ENCODE data around the gene GPC1.

Gene GPC1

DNA sequence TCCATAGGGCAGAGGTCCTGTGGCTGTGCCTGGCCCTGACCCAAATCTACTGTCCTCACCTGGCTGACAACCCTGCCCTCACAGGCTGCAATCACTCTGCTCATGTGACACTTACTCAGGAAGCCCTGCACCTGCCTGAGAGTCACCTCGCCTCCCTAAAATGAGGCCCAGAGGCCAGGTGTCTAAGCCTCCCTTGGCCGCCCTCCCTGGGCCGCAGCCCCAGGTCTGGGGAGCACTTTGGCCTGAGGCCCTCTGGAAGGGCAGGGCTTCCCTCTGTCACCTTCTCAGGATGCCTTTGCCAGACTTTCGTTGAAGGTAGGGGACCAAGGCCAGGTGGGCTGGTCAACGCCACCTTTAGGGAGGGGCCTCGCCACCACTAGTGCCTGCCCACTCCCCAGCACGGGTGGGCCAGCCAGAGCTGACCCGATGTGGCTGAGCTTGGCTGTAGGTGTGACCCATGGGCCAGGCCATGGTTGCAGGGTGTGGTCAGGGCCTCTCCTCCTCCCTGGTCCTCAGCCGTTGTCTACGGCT is 6.1 kb upstream of the GPC1 start:
- DNase-seq (ENCODE audit: low spot score), result no peak
- no peak for FAIRE-seq

DNA sequence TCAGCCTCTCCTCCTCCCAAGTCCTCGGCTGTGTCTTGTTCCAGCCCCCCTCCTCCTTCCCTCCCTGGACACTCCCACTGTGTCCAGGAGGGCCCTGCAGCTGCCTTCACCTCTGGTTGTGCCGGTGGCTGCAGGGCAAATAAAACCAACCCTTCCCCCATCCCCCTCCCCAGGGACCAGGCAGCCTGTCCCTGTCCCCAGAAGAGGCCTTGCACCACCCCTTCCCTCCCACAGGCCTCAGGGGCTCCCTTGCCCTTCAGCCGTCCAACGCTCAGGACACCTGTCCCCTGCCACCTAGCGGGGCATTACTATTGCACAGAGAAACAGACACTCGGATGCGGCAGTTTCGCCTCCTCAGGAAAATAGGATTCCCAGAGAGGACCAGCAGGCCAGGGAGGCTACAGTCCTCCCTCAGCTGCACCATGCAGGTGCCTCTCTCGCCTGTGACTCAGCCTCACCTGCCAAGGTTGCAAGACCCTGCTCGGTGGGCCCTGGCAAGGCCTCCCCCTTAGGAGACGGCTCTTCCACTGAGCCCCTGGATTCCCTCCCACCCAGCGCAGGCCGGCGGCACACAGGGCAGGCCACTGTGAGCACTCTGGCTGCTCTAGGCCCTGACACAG is 5.5 kb upstream of the GPC1 start:
- no peak for DNase-seq (ENCODE audit: low spot score)
- FAIRE-seq, result no peak

DNA sequence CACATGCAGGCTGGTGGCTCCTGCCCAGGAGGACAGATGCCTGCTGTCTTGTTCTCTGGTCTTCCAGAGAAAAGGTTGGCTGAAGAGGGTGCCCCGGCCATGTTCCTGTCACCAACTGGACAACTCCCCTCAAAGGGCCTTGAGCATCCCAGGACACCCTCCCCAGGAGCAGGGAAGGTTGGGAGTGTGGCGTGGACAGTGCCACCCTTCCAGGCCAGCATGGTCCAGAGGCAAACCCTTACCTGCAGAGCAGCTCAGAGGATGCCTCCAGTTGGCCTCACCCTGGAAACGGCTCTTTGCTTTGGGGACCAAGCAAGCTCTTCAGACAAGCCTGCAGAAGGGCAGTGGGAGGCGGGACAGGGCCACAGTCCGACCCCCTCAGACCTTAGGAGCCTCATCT is 4.9 kb upstream of the GPC1 start:
- no peak for FAIRE-seq
- no peak for DNase-seq (ENCODE audit: low spot score)

DNA sequence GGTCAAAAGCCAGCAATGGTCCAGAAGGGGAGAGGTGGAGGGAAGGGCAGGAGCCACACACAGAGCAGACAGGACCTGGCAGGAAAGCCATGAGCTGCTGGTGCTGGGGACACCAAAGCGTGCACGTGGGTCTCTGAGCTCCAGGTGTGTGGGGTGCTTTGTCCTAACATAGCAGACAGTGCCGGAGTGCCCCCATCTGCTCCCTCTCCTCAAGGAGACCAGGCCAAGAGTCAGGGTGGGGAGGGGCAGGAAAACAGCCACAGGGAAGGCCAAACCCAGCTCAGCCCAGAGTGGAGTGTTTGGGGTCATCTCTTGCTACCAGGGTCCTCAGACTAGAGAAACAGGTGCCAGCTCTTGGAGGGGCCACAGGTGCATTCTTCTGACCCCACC is 4.2 kb upstream of the GPC1 start:
- no peak for DNase-seq (ENCODE audit: low spot score)
- FAIRE-seq, result no peak

DNA sequence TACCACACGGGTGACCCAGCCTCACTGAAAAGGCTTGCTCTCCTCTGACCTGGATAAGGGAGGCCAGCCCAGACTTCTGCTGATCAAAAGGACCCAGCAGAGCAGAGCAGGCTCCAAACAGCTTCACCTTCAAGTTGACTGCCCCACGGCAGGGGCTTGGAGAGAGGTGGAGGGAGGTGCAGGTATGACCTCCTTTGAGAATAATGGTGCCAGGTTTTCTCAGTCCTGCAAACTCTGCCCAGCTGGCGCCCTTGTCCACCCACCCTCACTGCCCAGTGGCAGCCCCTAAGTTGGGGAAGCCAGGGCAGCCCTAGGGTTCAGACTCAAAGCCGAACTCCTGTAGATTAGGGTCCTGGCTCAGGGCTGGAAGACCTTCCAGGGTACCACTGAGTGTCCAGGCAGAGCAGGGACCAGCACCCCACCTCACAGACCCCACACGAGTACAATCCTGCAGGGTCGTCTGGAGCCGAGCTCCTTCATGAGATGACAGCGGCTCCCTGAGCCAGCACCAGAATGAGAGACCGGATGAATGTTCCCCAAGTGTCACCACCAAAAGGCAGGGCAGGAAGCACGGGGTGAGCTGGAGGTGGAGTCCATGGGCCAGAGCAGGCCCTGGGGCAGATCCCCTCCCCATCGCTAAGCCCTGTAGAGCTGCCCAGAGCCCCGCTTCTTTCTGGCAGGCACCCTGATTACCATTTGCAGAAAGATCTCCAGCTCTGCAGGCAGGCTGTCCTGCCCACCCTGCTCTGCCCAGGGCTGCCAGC is 3.6 kb upstream of the GPC1 start:
- FAIRE-seq, result no peak
- no peak for DNase-seq (ENCODE audit: low spot score)

DNA sequence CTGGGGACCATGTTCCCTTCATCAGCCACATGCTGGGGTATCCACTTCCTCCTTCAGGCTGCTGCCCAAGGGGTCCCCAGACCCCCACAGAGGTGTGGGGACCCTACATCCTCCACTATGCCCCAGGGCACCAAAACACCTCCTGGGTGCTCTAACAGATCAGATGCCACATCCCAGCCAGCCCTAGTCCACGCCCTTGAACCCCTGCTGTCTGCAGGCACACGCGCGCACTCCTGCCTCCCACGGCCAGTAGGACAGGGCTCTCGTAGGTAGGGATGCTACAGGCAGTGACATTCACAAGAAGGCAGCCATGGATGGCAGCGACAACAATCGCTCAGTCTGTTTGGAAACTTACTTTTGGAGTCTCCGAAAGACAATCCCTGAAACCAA is 3.0 kb upstream of the GPC1 start:
- FAIRE-seq (no peak), DNase-seq (ENCODE audit: low spot score) (no peak)

DNA sequence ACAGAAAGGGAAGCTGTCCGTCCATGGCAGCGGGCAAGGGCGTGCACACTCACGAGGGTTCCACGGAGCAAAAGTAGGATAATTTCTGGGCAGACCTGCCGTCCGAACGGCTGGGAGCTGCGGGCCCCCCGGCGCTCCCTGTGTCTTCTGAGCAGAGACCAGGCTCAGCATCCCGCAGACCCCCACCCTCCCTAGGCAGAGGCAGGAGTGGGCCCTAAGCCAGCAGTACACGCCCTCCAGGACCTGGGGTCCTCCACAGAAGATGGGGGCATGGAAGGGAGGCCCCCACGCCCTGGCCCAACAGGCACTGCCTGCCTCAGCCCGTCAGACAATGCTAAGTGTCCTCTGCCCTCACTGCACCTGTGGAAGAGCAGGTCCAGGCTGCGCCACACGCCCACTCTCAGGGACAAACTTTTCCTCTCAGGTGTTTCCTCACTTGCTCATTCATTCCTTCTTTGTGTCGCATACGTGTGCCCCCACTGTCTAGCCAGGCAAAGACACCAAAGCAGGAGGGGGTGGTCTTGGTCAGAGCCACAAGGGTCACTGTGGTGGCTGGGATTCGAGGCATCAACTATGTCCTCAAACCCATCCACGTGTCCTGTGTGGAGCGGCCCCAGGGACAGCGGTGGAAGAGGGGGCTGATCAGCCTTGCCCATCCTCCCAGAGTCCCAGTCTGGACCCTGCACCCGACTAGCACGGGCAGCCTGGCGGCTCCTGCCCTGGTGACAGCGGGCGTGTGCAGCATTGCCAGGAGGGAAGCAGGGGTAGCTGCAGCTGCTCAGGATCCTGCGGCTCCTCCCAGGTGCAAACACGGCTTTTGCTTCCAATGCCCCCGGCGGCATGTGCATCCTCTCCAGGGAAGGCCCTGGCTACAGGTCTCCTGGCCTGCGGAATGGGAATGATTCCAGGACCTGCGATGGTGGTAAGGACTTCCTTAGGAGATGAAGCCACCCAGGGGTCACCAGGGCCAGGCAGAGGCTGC is 2.4 kb upstream of the GPC1 start:
- peak; percentile 91 for FAIRE-seq
- DNase-seq (ENCODE audit: low spot score), result no peak

DNA sequence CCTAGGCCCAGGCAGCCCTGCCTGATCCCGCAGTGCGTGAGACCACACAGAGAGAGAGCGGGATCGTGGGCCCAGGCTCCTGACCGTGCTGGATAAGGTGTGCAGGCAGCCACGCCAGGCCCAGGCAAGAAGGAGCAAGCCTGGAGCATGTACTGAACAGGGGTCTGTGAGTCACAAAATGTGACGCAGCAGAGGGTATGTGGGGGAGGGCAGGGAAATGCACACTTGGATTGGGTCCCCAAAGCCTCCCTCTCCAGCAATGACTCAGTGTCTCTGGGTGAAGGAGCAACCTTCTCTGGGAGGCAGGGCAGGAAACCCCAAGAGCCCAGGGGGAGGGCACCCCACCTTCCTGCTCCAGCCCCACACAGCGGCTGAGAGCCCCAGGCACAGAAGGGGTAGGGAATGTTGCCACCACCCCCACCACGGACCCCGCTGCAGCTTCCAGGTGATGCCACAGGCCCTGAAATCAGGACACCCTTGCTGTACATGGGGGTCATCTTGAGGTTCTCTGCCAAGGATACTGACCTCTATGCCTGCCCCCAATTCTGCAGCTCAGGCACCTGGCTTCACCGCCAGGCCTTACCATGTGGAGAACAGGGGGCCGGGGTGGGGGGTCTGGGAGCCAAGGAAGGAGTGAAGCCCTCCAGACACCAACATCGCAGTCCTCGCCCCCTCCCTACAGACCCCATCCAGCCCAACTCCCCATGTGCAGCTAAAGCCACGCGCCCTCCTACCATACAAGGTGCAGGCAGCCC is 1.3 kb upstream of the GPC1 start:
- FAIRE-seq (peak; percentile 89), DNase-seq (ENCODE audit: low spot score) (peak; percentile 92)

DNA sequence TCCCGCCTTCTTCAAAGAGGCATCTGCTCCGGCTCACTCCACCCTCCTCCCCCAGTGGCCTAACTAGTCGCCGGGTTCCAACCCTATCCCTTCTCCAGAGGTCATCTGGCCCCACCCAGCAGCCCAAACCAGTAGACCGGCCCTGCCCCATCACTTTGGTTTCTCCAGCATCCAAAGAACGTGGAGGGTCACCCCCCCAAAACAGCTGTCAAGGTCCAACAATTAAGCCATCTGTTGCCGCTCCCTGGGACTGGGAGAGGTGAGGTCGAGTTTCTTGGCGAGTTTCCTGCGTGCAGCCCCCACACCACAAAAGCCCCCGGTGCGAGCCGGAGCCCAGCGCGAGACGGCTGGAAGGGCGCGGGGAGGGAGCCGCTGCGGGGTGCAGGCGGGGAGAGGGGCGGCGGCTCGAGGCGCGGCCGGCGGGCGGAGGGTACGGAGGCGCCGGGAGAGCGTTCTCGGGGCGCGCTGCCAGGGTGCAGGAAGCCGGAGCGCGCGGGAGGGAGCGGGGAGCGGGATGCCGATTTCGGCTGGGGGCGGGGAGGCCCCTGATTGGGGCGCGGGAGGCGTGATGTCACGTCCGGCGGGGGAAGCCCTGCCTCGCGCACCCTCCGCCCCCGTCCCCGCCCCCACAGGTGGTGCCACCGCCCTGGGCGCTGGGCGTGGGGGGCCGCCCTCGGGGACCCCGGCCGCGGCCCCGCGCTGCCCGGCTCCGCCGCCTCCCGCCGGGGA is 571 bp upstream of the GPC1 start:
- DNase-seq (ENCODE audit: low spot score) (peak; percentile 96), FAIRE-seq (peak; percentile 94)

DNA sequence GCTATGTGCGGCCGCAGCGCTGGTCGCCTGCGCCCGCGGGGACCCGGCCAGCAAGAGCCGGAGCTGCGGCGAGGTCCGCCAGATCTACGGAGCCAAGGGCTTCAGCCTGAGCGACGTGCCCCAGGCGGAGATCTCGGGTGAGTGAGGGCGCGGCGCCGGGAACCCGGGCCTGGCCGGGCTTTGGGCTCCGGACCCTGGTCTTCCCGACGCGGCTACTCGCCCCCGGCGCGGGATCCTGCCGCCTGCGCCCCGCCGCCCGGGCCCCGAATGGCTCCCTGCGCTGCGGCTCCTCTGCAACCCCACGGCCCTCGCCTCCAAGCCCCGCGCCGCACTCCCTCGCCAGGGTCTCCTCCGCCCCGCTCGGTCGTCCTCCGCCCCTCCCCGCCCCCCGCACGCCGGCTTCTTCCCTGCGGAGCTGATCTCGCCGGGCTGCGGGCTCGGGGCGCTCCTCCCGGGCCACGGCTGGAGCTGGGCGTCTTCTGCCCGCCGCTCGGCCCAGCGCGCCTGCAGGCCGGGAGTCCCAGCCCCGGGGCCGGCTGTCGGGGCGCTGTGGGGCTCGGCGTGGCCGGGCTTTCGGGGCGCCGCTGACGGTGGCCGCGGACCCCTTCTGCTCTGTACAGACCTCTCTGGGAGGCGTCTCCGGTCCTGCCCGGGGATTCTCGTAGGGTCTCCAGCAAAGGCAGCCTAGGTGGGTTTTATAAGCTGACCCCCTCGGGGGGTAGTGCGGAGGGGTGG is 652 bp downstream of the GPC1 start:
- FAIRE-seq (no peak), DNase-seq (ENCODE audit: low spot score) (no peak)

DNA sequence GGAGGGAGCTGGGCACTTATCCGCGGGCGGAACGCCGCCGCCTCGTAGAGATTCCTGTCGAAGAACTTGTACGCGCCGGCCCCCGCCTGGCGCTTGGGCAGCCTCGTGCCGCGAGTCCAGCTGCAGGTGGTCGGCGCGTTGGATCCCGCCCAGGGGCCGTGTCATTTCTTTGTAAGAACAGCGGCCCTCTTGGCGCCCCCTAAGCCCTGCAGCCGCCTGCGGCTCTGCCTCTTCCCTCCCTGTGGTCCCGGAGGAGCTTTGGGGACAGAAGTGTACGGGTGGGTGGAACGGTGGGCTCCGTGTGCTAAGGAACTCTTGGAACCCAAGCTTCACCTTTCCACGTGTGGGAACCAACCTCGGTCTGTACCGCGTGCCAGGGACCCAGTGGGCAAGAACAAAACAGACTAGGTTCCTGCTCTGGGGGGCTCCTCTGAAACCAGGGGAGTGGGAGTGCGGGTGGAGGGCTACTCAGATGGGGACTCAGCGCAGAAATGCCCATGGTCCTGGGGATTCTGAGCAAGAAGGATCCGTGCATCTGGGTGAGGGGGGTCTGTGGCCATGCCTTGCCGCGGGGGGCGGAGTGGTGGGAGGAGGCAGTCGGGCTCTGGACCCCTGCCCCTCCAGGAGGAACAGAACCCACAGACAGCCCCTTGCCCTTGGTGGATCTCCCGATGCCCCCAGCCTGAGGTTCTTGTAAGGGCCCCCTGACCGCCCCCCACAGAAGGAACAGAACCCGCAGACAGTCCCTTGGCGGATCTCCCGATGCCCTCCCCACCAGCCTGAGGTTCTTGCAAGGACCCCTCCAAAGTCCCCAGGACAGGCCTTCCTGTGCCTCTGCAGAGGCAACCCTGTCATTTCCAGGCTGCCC is 1.5 kb downstream of the GPC1 start:
- no peak for FAIRE-seq
- no peak for DNase-seq (ENCODE audit: low spot score)

DNA sequence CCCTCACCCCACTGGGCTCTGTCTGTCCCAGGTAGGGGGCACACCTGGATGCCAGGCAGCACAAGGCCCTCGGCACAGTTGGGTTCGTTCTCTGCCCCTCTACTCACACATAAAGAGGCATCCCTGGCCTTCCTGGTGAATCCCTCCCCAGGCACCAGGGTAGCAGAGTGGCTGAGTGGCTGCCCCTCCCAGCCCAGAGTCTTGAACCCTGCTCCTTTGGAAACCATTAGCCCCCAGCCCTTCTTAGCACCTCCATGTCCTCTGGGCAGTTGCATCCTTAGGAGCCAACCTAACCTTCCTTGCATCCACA is 2.0 kb downstream of the GPC1 start:
- DNase-seq (ENCODE audit: low spot score), result no peak
- no peak for FAIRE-seq

DNA sequence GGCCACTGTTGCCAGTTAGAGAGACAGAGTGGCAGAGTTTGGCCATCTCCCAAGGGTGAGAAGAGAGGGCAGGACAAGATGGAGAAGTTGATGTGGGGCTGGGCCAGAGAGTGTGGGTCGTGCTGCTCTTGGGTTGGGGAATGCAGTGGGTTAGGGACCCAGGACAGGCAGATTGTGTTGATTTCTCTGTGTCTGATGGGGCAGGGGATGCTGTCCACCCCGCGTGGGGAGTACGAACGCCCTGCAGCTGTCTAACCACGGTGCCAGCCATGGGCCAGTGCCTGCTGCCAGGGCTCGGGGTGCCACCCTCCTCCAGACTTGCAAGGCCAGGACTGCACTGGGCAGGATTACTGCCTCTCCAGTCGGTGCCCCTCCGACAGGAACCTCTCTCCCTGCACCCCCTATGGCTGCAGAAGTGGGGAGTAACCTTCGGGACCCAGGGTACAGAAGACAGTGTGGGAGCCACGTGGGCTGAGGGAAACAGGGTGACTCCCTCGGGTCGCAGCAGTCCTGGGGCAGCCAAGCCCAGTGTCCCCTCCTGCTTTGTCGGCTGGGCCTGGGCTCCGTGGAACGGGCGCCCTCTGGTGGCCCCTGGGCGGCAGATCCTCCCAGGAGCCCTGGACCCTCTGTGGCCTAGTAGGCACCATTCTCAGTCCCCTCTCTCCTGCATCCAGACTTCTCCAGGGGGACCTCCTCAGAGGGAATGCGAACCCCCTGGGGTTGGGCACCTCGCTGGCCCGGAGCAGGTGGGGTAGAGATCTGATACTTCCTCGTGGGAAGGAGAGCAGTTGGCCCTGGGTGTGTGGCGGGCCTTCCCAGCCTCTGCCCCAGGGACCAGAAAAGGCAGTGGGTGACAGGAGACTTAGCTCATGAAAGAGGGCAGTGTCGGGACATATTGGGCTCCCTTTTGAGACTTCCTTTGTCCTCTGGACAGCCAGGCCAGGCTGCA is 2.7 kb downstream of the GPC1 start:
- DNase-seq (ENCODE audit: low spot score) (peak; percentile 85), FAIRE-seq (peak; percentile 5)

DNA sequence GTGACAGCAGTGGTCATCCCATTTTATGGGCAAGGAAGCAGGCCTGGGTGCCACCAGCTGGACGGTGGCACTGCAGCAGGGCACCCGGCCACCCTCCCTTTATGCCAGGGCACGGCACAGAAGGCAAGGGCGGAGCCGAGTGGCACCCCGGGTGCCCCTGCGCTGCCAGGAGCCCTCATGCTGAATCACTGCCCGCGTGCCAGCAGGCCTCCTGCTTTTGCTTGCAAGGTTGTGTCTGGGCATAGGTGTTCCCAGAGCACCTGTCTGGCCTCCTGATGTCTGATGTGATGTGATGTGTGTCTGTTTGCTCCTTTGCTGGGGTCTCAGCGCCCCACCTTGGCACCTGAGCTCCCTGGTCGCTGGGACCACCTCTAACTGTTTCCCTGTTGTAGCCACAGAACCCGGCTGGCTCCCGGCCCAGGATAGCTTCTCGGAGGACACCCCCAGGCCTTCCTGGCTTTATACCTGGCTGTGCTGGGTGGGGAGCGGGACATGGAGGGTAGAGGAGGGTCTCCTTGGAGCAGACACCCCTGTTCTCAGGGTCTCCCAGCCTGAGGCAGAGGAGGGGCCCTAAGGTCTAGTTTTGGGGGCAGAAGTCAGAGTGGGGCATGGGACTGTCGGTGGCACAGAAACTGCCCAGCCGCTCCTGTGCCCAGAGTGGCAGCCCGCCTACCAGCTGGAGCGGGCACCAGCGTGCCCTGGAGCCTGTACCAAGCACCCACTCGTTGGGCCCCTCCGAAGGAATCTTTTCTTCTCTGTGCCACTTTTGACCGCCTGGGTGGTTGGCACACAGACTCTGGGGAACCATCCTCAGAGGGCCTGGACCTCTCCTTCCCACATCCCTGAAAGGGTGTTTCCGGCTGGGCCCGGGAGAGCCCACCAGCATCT is 3.6 kb downstream of the GPC1 start:
- FAIRE-seq, result no peak

DNA sequence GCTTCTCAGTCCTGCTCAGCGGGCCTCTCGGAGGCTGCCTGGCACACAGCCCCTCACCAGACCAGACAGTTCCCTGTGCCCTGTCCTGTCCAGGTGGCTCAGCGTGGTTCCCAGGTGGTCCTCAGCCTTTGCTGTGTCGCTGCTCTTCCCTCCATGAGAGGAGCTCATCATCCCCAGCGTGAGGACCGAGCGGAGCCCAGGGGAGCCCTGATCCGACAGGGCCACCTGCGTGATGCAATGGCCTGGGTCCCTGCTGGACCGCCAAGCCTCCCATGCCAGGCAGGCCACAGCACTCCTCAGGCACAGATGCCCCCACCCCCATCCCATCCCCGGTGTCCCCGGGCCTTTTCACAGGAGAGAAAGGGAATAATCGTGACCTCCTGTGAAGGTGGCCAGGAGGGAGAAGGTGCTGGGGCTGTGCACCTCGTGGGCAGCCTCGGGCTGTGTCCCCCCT is 4.3 kb downstream of the GPC1 start:
- FAIRE-seq, result no peak
- DNase-seq (ENCODE audit: low spot score), result no peak

More for the DNA sequence above, 3.6 kb downstream of the GPC1 start:
- DNase-seq (ENCODE audit: low spot score), result no peak

DNA sequence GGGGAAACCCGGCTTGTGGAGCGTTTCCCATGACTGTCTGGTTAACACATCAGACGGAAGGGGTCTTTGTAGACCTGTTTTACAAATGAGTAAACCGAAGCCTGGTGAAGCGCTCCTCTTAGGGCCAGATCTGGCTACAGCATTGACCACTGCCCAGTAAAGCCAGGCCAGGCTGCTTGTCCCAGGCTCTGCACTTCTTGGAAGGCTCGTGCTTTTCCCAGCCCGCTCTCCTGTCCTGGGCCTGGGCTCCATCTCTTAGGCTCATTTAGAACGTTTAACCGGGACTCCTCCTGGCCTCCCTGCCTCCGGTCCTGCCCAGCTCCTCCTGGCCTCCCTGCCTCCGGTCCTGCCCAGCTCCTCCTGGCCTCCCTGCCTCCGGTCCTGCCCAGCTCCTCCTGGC is 4.8 kb downstream of the GPC1 start:
- DNase-seq (ENCODE audit: low spot score) (no peak), FAIRE-seq (no peak)
